Measurements from ENCODE around the gene PPP1R14B.

DNA sequence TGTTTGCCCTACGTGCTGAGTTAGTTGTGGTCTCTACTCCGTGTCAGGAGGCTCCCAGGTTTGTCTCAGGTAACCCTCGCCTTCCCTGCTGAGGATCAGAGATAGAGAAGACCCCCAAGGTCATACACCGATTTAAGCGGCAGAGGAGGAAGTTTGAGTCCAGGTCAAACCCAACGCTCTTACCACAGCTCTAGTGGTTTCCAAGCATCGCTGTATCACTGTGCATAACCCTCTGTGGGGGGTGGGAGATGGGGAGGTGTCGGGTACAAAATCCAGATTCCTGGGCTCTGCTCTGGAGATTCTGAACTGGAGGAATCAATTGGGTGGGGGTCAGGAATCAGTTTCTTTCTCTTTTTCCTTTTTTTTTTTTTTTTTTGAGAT is 15.8 kb downstream of the PPP1R14B start:
- TF ChIP-seq, protein P1, sequence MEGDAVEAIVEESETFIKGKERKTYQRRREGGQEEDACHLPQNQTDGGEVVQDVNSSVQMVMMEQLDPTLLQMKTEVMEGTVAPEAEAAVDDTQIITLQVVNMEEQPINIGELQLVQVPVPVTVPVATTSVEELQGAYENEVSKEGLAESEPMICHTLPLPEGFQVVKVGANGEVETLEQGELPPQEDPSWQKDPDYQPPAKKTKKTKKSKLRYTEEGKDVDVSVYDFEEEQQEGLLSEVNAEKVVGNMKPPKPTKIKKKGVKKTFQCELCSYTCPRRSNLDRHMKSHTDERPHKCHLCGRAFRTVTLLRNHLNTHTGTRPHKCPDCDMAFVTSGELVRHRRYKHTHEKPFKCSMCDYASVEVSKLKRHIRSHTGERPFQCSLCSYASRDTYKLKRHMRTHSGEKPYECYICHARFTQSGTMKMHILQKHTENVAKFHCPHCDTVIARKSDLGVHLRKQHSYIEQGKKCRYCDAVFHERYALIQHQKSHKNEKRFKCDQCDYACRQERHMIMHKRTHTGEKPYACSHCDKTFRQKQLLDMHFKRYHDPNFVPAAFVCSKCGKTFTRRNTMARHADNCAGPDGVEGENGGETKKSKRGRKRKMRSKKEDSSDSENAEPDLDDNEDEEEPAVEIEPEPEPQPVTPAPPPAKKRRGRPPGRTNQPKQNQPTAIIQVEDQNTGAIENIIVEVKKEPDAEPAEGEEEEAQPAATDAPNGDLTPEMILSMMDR (conservative IDR thresholded peaks at IDR 0.05; ENCODE audit: low read depth, low read length): no peak
- no peak for TF ChIP-seq EZH2 (IDR thresholded peaks at IDR 0.05; ENCODE audit: low read length, unreplicated experiment)
